Putamen (tissue), 1 donor: Measurements from ENCODE around the gene CFAP58.

ENCODE experiments used
- DNase-seq: peaks from one replicate; pipeline ENCODE4 v3.0.0-alpha.2; 2016; ENCODE audit warnings: low spot score

The CFAP58 gene

DNA sequence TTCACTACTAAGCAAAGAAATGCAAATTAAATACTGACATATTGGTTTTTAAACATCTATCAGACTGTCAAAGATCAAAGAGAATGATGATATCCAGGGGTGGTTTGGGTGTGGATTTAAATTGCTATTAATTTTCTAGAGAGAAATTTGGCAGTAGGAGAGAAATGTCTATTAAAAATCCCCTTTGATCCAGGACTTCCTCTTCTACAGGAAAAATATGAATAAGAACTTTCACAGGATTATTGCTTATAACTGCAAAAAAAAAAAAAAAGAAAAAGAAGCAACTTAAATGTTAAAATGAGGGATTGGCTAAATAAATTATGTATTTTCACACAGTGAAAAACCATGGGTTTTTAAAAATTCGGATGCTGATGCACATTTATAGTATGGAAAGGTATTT lies 21.0 kb downstream of the CFAP58 start:
- DNase-seq: no peak

DNA sequence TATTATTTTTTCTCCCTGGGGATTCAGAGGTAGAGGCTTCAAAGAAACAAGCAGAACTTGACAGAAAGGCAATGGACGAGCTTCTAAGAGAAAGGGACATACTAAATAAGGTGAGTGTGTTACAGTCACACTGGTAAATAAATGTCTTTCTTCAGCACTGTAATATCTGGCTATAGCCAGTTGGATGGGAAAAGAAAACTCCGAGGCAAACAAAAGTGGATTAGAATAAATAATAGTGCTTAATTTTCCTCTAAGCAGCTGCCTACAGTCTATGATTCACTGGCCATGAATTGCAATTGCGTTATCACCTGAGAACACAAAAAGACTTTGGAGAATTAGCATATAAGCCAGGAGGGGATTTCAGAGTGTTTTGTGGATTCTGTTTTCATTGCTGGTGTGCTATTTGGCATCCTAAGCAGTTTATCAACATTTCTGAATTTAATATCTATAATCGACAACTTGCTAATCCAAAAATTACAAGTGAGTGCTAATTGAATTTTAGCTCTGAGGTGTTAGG lies 23.2 kb downstream of the CFAP58 start:
- no peak for DNase-seq

GRCh38 chr10:104380336-104380735 lies 26.7 kb downstream of the CFAP58 start:
- DNase-seq: no peak

DNA sequence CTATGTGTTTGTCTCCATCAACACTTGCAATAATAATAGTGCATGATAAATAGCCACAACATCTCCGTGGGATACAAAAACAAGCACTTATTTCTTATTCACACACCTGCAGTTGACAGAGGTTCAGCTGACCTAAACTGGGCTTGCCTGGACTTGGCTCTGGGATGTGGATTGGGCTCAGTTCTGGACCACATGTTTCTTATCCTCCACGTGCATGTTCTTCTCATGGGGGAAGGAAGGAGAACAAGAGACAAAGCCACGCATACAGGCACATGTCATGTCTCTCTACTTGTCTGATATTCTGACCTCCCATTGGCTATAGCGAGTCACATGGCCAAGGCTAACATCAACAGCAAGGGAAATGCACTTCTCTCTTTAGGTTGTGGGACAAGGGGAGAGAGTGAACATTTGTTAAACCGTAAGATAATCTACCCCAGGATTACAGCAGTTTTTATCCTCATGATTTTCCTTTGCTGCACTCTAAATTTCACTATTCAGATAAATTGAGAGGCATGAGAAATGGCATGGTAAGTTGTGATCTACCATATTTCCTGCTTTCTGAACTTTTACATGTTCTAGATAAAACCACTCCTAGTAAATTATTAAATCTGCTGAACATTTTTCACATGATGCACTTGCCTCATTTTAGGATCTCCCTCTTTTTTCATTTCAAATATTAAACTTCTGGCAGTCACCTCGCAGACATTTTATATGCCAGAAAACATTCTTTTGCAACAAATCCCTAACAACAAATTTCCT lies 33.7 kb downstream of the CFAP58 start:
- no peak for DNase-seq

- no peak for DNase-seq
Measured at GRCh38 chr10:104388830-104389229, 35.2 kb downstream of the CFAP58 start.

GRCh38 chr10:104391150-104391968 lies 37.7 kb downstream of the CFAP58 start:
- DNase-seq: no peak

DNA sequence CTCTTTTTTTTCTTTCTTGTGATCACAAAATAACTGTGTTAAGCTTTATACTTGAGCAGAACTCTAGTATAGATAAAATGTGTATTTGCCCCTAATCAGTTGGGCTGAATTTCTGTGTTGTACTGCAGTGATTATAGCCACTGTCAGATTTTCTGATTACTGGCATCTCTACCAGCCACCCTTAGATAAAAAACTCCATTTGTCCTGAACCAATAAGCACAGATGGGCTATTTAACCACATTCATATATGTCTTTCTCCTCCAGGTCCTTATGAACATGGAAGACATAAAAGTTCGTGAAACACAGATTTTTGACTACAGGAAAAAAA lies 38.3 kb downstream of the CFAP58 start:
- DNase-seq: no peak

DNA sequence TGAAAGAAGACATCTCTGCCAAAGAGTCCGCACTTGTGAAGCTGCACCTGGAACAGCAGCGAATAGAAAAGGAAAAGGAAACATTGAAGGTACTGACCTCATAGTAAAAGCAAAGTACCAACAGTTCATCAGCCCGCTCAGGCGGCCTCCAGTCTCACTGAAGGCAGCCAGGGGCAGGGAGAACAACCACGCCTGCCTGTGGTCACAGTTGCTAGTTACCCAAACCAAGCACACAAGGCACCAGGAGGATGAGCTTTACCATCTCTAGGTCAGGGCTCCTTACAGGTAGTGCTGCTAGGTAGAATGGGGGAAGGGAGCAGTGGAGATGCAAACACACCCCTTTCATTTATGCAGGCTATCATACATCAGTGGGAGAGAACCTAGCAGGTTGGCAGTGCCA lies 39.8 kb downstream of the CFAP58 start:
- DNase-seq: no peak

DNA sequence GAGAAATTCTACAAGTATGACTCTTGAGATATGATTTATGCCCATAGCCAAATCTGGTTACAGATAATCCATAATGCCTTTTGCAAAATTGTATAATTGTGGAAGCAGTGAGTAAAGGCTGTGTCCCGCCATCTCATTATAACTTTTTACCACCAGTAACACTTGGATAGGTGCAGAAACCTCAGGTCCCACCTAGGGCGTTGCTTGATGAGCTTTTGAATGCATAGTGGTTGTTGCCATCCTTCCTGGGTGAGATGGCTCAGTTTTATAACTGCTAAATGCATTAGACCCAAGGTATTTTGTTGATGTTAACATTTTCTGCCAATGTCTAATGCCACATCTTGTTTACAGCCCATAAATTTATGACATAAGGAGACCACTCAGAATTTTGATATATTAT lies 42.9 kb downstream of the CFAP58 start:
- DNase-seq: no peak

GRCh38 chr10:104403636-104404035 lies 50.0 kb downstream of the CFAP58 start:
- DNase-seq: no peak

DNA sequence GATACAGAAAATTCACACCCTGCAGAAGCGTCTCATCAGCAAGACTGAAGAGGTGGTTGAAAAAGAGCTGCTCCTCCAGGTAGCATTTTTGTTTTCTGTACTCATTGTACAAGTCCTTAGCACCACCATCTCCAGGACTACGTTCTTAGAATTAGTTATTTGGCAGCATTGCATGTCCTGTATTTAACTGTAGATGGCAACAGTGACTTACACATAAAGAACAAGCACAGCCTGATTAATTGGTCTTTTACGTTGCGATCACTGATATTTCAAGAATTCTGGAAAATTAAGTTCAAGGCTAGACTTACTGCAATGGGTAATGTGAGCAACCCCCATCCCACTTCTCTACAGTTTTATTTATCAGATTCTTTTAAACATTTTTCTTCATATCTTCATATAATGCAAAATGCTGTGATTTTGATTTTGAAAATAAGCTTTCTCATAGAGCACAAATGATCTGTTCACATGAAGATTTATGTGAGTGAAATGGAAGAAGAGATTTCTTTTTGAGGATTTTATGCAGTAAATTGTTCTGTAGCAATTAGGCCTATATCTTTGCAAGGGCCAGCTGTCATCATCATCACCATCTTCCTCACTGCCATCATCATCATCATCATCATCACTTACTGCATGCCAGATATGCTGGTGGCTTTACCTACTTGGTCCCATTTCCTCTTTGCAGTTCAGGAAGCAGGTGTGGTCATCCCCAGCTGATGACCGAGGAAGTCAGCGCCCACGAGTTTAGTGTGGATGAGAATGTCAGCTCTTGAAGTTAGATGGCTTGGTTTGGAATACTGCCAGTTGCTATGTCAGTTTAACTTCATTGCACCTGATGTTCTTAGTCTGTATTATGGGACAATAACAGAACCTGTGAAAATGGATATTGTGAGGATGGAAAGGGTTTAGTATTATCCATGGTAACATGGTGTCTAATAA lies 53.4 kb downstream of the CFAP58 start:
- peak; percentile 16 for DNase-seq

- DNase-seq: no peak
Measured at GRCh38 chr10:104413528-104413927, 59.9 kb downstream of the CFAP58 start.

DNA sequence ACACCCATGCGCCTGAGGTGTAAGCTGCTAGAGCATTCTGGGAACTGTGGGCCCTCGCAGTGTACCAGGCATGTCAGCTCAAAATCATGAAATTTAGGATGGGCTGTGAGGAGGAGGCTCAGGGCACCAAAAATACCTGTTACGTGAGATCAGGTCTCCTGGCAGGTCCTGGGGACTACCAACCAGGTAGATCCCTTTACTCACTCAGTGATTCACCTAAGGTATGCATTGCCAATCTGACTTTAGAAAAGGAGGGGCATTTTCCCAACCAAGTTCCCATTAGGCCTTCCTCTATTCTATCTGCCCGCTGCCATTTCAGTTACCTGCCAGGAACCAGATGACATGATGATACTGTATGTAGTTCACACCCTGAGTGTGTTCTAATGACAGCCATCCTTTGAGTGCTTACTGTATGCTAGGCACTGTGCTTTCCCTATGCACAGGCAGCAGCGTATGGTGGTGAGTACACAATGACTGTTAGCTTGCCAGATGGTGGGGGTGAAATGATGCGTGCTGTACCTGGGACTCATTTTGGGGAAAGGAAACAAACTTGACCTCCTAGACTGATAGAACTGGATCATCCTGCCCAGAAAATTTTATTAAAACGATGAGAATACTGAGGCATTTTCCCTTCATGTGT lies 62.0 kb downstream of the CFAP58 start:
- DNase-seq: no peak

- DNase-seq: no peak
Measured at GRCh38 chr10:104416851-104417250, 63.2 kb downstream of the CFAP58 start.

- no peak for DNase-seq
Measured at GRCh38 chr10:104417637-104418292, 64.1 kb downstream of the CFAP58 start.

- no peak for DNase-seq
Measured at GRCh38 chr10:104424719-104425118, 71.1 kb downstream of the CFAP58 start.

- DNase-seq: no peak
Measured at GRCh38 chr10:104427989-104428388, 74.4 kb downstream of the CFAP58 start.

DNA sequence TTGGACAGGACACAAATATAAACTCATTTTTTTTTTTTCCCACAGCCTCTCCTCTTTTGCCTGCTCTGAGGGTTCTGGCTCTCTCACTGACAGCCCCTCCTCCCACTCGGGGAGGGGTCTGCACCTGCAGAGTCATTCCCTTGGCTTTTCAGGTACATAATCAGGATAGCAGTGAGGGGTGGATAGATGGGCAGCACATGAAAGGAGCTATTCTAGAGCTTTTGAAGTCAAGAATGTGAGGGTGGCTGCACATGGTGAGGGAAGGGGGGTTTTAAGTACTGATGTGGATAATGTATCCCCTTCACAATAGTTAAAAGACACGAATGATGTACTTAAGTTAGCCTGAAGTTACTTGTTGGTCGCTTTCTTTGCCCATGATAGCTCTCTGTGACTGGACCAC lies 76.2 kb downstream of the CFAP58 start:
- no peak for DNase-seq

GRCh38 chr10:104430360-104430759 lies 76.7 kb downstream of the CFAP58 start:
- DNase-seq: no peak

DNA sequence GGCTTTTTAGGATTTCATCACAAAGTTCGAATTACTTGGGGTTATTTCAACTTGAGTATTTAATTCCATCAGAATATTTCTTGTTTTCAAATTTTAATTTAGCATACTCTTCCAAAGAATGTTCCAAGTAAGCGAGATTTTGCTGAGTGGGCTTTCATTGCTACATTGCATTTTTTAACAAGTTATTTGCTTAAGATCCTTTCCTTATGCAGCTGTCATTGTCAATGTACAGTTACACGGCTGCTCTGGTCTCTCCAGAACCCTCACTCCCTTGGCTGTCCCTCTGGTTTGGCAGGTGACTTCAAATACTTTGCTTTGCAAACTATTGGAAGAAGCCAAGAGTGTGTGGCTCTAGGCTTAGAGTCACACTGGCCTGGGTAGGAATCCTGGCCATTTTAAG lies 80.0 kb downstream of the CFAP58 start:
- DNase-seq: no peak

GRCh38 chr10:104434601-104435000 lies 81.0 kb downstream of the CFAP58 start:
- no peak for DNase-seq
